HepG2 (cell line): ENCODE data around the gene CCN6. TPM values are rescaled to one million over a fixed set of nuclear protein-coding genes. Genes with fewer than 3 reads are reported as not detected.

Source experiments
- ARNT ChIP-seq: fragments of 450-650 bp; IDR thresholded peaks from 2 replicates; pipeline ENCODE4 v1.6.1; 2017
- ARNTL ChIP-seq: sonication (generic); formaldehyde crosslinking; IDR thresholded peaks from 2 replicates; pipeline ENCODE4 v1.4.0; 2020; ENCODE audit warnings: mild to moderate bottlenecking, missing genetic modification reagents
- HNRNPUL1 ChIP-seq: fragments of 200-400 bp; formaldehyde crosslinking; IDR thresholded peaks from 2 replicates; pipeline ENCODE4 v1.6.1; 2017; ENCODE audit warnings: low read depth, mild to moderate bottlenecking, low read length, moderate library complexity
- KLF16 ChIP-seq, 2 experiments: sonication (generic) in 1 of 2; formaldehyde crosslinking in 1 of 2; IDR thresholded peaks; 2 replicates each; pipeline versions ENCODE4 v1.6.1 to v1.8.0; 2016 to 2023; ENCODE audit warnings: missing genetic modification reagents in 2 of 2, missing compliant biosample characterization in 1 of 2
- MEIS2 ChIP-seq: sonication (generic); formaldehyde crosslinking; IDR thresholded peaks from 2 replicates; pipeline ENCODE4 v1.9.0; 2021; ENCODE audit warnings: mild to moderate bottlenecking, missing genetic modification reagents
- RARA ChIP-seq: IDR thresholded peaks from 2 replicates; pipeline ENCODE4 v1.6.1; 2016; ENCODE audit warnings: missing genetic modification reagents, missing compliant biosample characterization
- U2AF1 ChIP-seq: fragments of 200-400 bp; formaldehyde crosslinking; optimal IDR thresholded peaks from 2 replicates; pipeline ENCODE3; 2017; ENCODE audit warnings: mild to moderate bottlenecking, low read depth, low read length
- ZNF232 ChIP-seq: sonication (generic); formaldehyde crosslinking; IDR thresholded peaks from 2 replicates; pipeline ENCODE4 v1.4.0; 2020; ENCODE audit warnings: missing genetic modification reagents, borderline replicate concordance
- ZNF253 ChIP-seq: sonication (generic); formaldehyde crosslinking; IDR thresholded peaks from 2 replicates; pipeline ENCODE4 v1.8.0; 2022; ENCODE audit warnings: mild to moderate bottlenecking, missing genetic modification reagents, borderline replicate concordance
- polyA plus RNA-seq, 8 experiments: library from polyadenylated mRNA; depleted of rRNA in 3 of 8; stranded (reverse) in 7 of 8; unstranded in 1 of 8; fragments of >200 nt; fragmentation: Illumina TruSeq in 4 of 8; extraction: Trizol in 4 of 8; gene quantifications; 2 replicates each; pipeline versions ENCODE4 v1.2.1 to v1.2.3, GENCODE V29; 2011 to 2016; ENCODE audit warnings: low read depth in 4 of 8, missing spikeins in 1 of 8, mixed read lengths in 1 of 8; ENCODE audit not compliant: insufficient read depth in 1 of 8
- total RNA-seq, 5 experiments: library from RNA; depleted of rRNA; stranded (reverse); fragments of >200 nt; fragmentation: Illumina TruSeq; extraction: Trizol; gene quantifications; 2 replicates each; pipeline ENCODE4 v1.2.3, GENCODE V29; 2016; ENCODE audit warnings: low read depth in 1 of 5
- TF ChIP-seq, protein P1 (sequence below): sonication (generic); formaldehyde crosslinking; IDR thresholded peaks from 2 replicates; pipeline ENCODE4 v1.4.0; 2020; ENCODE audit warnings: missing genetic modification reagents
- TF ChIP-seq, protein P2 (sequence below): sonication (generic); formaldehyde crosslinking; IDR thresholded peaks from 2 replicates; pipeline ENCODE4 v1.4.0; 2020; ENCODE audit warnings: missing genetic modification reagents, mild to moderate bottlenecking, borderline replicate concordance
- TF ChIP-seq, protein P3 (sequence below): sonication (generic); formaldehyde crosslinking; IDR thresholded peaks from 2 replicates; pipeline ENCODE4 v1.5.0; 2020; ENCODE audit warnings: mild to moderate bottlenecking, low read depth, missing genetic modification reagents, borderline replicate concordance
- TF ChIP-seq, protein P4 (sequence below): sonication (generic); formaldehyde crosslinking; IDR thresholded peaks from 2 replicates; pipeline ENCODE4 v1.4.0; 2020; ENCODE audit warnings: missing genetic modification reagents
- TF ChIP-seq, protein P5 (sequence below): sonication (generic); formaldehyde crosslinking; IDR thresholded peaks from 2 replicates; pipeline ENCODE4 v1.4.0; 2020; ENCODE audit warnings: missing genetic modification reagents; ENCODE audit errors: not compliant biosample characterization

CCN6 gene
- total and polyA plus RNA-seq, 2 of the 13 experiments (the other 11 are each of a cell fraction or from before 2014, with no cell fraction given): not detected

DNA sequence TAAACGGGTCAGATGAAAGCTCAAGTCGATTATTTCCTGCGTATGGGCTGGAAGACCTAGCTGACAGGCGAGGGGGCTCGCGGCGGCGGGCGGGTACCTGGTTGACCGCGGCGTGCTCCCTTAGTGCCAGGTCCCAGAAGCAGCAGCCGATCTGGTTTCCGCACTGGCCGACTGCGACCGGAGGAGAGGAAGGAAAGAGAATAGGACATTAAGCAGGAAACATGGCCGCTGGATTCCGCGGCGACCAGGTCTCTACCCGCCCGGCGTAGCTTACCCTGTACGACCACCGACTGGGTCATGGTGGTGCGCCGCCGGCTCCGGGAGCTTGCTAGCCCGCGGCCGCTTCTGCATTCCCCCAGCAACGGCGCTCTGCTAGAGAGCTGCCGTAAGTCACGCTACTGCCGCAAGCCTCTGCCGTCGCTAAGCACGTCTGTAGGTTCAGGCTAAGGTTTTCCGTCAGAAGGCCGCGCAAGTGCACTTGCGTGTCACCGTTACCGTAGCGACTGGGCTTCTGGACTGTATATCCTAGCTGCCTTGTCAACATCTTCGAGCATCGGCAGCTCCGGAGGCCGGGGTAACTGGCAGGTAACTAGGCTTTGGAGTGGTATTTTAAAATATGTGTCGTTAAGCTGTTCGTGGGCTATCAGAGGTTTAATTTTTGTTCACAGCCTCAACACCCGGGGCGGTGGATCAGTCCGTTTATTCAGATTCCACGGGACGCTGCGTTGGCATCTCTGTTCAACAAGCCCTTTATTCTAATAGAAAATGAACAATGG, 33.4 kb downstream of the CCN6 start, which contains the start of the genes FAM229B and TUBE1 (continued):
- TF ChIP-seq, protein P1, sequence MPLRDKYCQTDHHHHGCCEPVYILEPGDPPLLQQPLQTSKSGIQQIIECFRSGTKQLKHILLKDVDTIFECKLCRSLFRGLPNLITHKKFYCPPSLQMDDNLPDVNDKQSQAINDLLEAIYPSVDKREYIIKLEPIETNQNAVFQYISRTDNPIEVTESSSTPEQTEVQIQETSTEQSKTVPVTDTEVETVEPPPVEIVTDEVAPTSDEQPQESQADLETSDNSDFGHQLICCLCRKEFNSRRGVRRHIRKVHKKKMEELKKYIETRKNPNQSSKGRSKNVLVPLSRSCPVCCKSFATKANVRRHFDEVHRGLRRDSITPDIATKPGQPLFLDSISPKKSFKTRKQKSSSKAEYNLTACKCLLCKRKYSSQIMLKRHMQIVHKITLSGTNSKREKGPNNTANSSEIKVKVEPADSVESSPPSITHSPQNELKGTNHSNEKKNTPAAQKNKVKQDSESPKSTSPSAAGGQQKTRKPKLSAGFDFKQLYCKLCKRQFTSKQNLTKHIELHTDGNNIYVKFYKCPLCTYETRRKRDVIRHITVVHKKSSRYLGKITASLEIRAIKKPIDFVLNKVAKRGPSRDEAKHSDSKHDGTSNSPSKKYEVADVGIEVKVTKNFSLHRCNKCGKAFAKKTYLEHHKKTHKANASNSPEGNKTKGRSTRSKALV (CRISPR knock-in tag): 0 out of 2 replicates have a peak, but pooled peaks have one; percentile 30
- no peak for TF ChIP-seq MEIS2 (CRISPR knock-in tag)
- TF ChIP-seq, protein P2, sequence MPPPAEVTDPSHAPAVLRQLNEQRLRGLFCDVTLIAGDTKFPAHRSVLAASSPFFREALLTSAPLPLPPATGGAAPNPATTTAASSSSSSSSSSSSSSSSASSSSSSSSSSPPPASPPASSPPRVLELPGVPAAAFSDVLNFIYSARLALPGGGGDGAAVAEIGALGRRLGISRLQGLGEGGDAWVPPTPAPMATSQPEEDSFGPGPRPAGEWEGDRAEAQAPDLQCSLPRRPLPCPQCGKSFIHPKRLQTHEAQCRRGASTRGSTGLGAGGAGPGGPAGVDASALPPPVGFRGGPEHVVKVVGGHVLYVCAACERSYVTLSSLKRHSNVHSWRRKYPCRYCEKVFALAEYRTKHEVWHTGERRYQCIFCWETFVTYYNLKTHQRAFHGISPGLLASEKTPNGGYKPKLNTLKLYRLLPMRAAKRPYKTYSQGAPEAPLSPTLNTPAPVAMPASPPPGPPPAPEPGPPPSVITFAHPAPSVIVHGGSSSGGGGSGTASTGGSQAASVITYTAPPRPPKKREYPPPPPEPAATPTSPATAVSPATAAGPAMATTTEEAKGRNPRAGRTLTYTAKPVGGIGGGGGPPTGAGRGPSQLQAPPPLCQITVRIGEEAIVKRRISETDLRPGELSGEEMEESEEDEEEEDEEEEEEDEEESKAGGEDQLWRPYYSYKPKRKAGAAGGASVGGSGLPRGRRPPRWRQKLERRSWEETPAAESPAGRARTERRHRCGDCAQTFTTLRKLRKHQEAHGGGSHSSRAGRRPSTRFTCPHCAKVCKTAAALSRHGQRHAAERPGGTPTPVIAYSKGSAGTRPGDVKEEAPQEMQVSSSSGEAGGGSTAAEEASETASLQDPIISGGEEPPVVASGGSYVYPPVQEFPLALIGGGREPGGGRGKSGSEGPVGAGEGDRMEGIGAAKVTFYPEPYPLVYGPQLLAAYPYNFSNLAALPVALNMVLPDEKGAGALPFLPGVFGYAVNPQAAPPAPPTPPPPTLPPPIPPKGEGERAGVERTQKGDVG: 0 out of 2 replicates have a peak, but pooled peaks have one; percentile 86
- no peak; the same call in 1 of the 2 replicates for TF ChIP-seq ZNF232 (CRISPR knock-in tag)
- no peak for TF ChIP-seq RARA (CRISPR knock-in tag)
- TF ChIP-seq HNRNPUL1: no peak
- TF ChIP-seq U2AF1: peak; percentile 94
- TF ChIP-seq ZNF253 (CRISPR knock-in tag): no peak
- no peak for TF ChIP-seq ARNT
- peak in 1 of 2 experiments; percentile 88; a peak in 2 of 4 replicates for TF ChIP-seq KLF16 (CRISPR knock-in tag; IDR thresholded peaks at IDR 0.05)
- TF ChIP-seq, protein P3, sequence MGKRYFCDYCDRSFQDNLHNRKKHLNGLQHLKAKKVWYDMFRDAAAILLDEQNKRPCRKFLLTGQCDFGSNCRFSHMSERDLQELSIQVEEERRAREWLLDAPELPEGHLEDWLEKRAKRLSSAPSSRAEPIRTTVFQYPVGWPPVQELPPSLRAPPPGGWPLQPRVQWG (CRISPR knock-in tag): no peak
- TF ChIP-seq, protein P4, sequence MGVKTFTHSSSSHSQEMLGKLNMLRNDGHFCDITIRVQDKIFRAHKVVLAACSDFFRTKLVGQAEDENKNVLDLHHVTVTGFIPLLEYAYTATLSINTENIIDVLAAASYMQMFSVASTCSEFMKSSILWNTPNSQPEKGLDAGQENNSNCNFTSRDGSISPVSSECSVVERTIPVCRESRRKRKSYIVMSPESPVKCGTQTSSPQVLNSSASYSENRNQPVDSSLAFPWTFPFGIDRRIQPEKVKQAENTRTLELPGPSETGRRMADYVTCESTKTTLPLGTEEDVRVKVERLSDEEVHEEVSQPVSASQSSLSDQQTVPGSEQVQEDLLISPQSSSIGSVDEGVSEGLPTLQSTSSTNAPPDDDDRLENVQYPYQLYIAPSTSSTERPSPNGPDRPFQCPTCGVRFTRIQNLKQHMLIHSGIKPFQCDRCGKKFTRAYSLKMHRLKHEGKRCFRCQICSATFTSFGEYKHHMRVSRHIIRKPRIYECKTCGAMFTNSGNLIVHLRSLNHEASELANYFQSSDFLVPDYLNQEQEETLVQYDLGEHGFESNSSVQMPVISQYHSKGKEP (CRISPR knock-in tag): no peak
- TF ChIP-seq ARNTL (CRISPR knock-in tag): no peak
- TF ChIP-seq, protein P5, sequence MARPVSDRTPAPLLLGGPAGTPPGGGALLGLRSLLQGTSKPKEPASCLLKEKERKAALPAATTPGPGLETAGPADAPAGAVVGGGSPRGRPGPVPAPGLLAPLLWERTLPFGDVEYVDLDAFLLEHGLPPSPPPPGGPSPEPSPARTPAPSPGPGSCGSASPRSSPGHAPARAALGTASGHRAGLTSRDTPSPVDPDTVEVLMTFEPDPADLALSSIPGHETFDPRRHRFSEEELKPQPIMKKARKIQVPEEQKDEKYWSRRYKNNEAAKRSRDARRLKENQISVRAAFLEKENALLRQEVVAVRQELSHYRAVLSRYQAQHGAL (CRISPR knock-in tag): peak; percentile 71
